HepG2 (cell line): Measurements from ENCODE around the gene PPDPF. TPM values are rescaled to one million over a fixed set of nuclear protein-coding genes. Genes with fewer than 3 reads are reported as not detected.

Experiments
- ATAC-seq: fragments of 200-7000 bp; cut with Tn5 transposase; 3 replicates; pipeline ENCODE4 v1.9.1; 2020; ENCODE audit warnings: mild to moderate bottlenecking, moderate library complexity
- BruUV-seq: library from RNA; stranded (reverse); fragments of 400-500 nt; replicated peaks from 2 replicates; lab custom pipeline; 2021; lab: Mats Ljungman, UMichigan
- CTCF ChIA-PET: fragments of 300-600 bp; formaldehyde crosslinking; extraction: SDS; loops from one replicate; lab custom pipeline; 2021; ENCODE audit warnings: low total read pairs, inconsistent platforms, low intra/inter-chr PET ratio; lab: Yijun Ruan, JAX
- POLR2A ChIA-PET: fragments of 350-600 bp; sonication (Branson Sonifier 250); formaldehyde crosslinking; loops from one replicate; lab custom pipeline; 2020; ENCODE audit warnings: antibody characterized with exemption, inconsistent platforms; lab: Yijun Ruan, JAX
- DNase-seq: peaks from one replicate; pipeline ENCODE4 v3.0.0-alpha.2; 2015; ENCODE audit warnings: low spot score
- FAIRE-seq: peaks from 3 replicates; lab custom pipeline; 2011; peaks lifted over from hg19 to GRCh38; lab: Jason Lieb, UNC
- H2AFZ ChIP-seq: one replicate; pipeline ENCODE4 v1.6.1; 2011; ENCODE audit warnings: low read length, inconsistent platforms
- H3K27ac ChIP-seq: fragments of 300-600 bp; 3 replicates; pipeline ENCODE4 v1.8.0; 2011; ENCODE audit warnings: mixed run types, mild to moderate bottlenecking, mixed read lengths, low read length, inconsistent platforms; ENCODE audit not compliant: insufficient read depth; ENCODE audit errors: extremely low read length
- H3K27me3 ChIP-seq, 2 experiments: fragments of 200-600 bp in 1 of 2; 2 replicates in 1 of 2; 3 replicates in 1 of 2; pipeline versions ENCODE4 v1.6.0 to v1.8.0; 2011; ENCODE audit warnings: low read length in 2 of 2, mild to moderate bottlenecking in 2 of 2, moderate library complexity in 2 of 2, inconsistent platforms in 1 of 2; ENCODE audit not compliant: insufficient read depth in 2 of 2, control insufficient read depth in 1 of 2
- H3K36me3 ChIP-seq, 2 experiments: fragments of 200-600 bp in 1 of 2; replicated peaks in 1 of 2; 2 replicates in 1 of 2; 3 replicates in 1 of 2; pipeline versions ENCODE4 v1.5.1 to v1.8.0; 2011; ENCODE audit warnings: low read length in 2 of 2, inconsistent platforms in 1 of 2; ENCODE audit not compliant: insufficient read depth in 2 of 2, control insufficient read depth in 1 of 2
- H3K4me1 ChIP-seq: 2 replicates; pipeline ENCODE4 v1.5.1; 2012; ENCODE audit warnings: low read length, inconsistent platforms; ENCODE audit not compliant: insufficient read depth
- H3K4me2 ChIP-seq: 2 replicates; pipeline ENCODE4 v1.6.0; 2011; ENCODE audit warnings: low read depth, low read length, inconsistent platforms
- H3K4me3 ChIP-seq, 3 experiments: fragments of 200-600 bp in 1 of 3; sonication (generic), shearing (Covaris generic) in 1 of 3; replicated peaks in 1 of 3; 2 replicates each; pipeline ENCODE4 v1.5.1; 2011 to 2016; ENCODE audit warnings: low read length in 3 of 3, inconsistent platforms in 2 of 3, low read depth in 2 of 3, mild to moderate bottlenecking in 2 of 3, control low read depth in 1 of 3, mixed read lengths in 1 of 3; ENCODE audit not compliant: insufficient read depth in 1 of 3
- H3K79me2 ChIP-seq: one replicate; pipeline ENCODE4 v1.6.1; 2011; ENCODE audit warnings: low read length, inconsistent platforms; ENCODE audit not compliant: insufficient read depth
- H3K9ac ChIP-seq: 2 replicates; pipeline ENCODE4 v1.6.0; 2011; ENCODE audit warnings: mild to moderate bottlenecking, low read depth, low read length, inconsistent platforms; ENCODE audit not compliant: insufficient read depth
- H3K9me3 ChIP-seq: 2 replicates; pipeline ENCODE4 v1.5.1; 2012; ENCODE audit warnings: mild to moderate bottlenecking, low read length
- H4K20me1 ChIP-seq: 2 replicates; pipeline ENCODE4 v1.6.0; 2011; ENCODE audit warnings: inconsistent platforms, mild to moderate bottlenecking, low read length, moderate library complexity; ENCODE audit not compliant: insufficient read depth
- AGO2 ChIP-seq: fragments of 200-400 bp; formaldehyde crosslinking; optimal IDR thresholded peaks from 2 replicates; pipeline ENCODE3; 2017; ENCODE audit warnings: mild to moderate bottlenecking, low read depth, low read length, moderate library complexity
- CCAR2 ChIP-seq: fragments of 200-400 bp; formaldehyde crosslinking; optimal IDR thresholded peaks from 2 replicates; pipeline ENCODE3; 2018; ENCODE audit warnings: low read depth, mild to moderate bottlenecking, low read length, moderate library complexity
- CHD2 ChIP-seq: IDR thresholded peaks from 2 replicates; pipeline ENCODE4 v1.6.1; 2011; ENCODE audit warnings: low read depth, low read length, improper control_type of control experiment
- FIP1L1 ChIP-seq: fragments of 200-400 bp; formaldehyde crosslinking; IDR thresholded peaks from 2 replicates; pipeline ENCODE4 v1.6.1; 2018; ENCODE audit warnings: low read depth, mild to moderate bottlenecking, low read length, moderate library complexity, borderline replicate concordance; ENCODE audit not compliant: insufficient read depth
- HIVEP1 ChIP-seq: sonication (generic); formaldehyde crosslinking; IDR thresholded peaks from 2 replicates; pipeline ENCODE4 v1.4.0; 2020; ENCODE audit warnings: mild to moderate bottlenecking, missing genetic modification reagents
- KLF11 ChIP-seq: IDR thresholded peaks from 2 replicates; pipeline ENCODE4 v1.6.1; 2016; ENCODE audit warnings: missing compliant biosample characterization
- LCORL ChIP-seq, 2 experiments: fragments of 450-650 bp in 1 of 2; sonication (generic) in 1 of 2; formaldehyde crosslinking in 1 of 2; IDR thresholded peaks; 2 replicates each; pipeline versions ENCODE4 v1.5.0 to v1.6.1; 2017 to 2020; ENCODE audit warnings: antibody characterized with exemption in 1 of 2, missing genetic modification reagents in 1 of 2
- MAZ ChIP-seq, 2 experiments: sonication (generic) in 1 of 2; formaldehyde crosslinking in 1 of 2; IDR thresholded peaks; 2 replicates each; pipeline versions ENCODE4 v1.5.0 to v1.6.1; 2012 to 2020; ENCODE audit warnings: low read depth in 2 of 2, mild to moderate bottlenecking in 2 of 2, borderline replicate concordance in 1 of 2, improper control_type of control experiment in 1 of 2, low read length in 1 of 2, missing genetic modification reagents in 1 of 2, moderate library complexity in 1 of 2
- NFKB2 ChIP-seq: sonication (generic); formaldehyde crosslinking; IDR thresholded peaks from 2 replicates; pipeline ENCODE4 v1.4.0; 2020; ENCODE audit warnings: missing genetic modification reagents, borderline replicate concordance
- SIN3B ChIP-seq: fragments of 150-350 bp; IDR thresholded peaks from 2 replicates; pipeline ENCODE4 v1.6.1; 2014; ENCODE audit warnings: low read length
- ZMYM3 ChIP-seq: sonication (generic); formaldehyde crosslinking; IDR thresholded peaks from 2 replicates; pipeline ENCODE4 v1.5.1; 2020; ENCODE audit warnings: mild to moderate bottlenecking, missing genetic modification reagents
- ZNF292 ChIP-seq: sonication (generic); formaldehyde crosslinking; IDR thresholded peaks from 2 replicates; pipeline ENCODE4 v1.8.1; 2022; ENCODE audit warnings: mild to moderate bottlenecking, low read depth, missing genetic modification reagents, borderline replicate concordance
- ZNF333 ChIP-seq: sonication (generic); formaldehyde crosslinking; IDR thresholded peaks from 2 replicates; pipeline ENCODE4 v1.4.0; 2020; ENCODE audit warnings: mild to moderate bottlenecking, missing genetic modification reagents, borderline replicate concordance
- ZNF576 ChIP-seq: sonication (generic); formaldehyde crosslinking; IDR thresholded peaks from 2 replicates; pipeline ENCODE4 v1.4.0; 2020; ENCODE audit warnings: mild to moderate bottlenecking, missing genetic modification reagents
- ZNF780A ChIP-seq: sonication (generic); formaldehyde crosslinking; IDR thresholded peaks from 2 replicates; pipeline ENCODE4 v1.8.0; 2022; ENCODE audit warnings: mild to moderate bottlenecking, missing genetic modification reagents, moderate library complexity
- ZNF83 ChIP-seq: sonication (generic); formaldehyde crosslinking; IDR thresholded peaks from 2 replicates; pipeline ENCODE4 v1.4.0; 2020; ENCODE audit warnings: missing genetic modification reagents, mild to moderate bottlenecking, borderline replicate concordance
- WGBS: methylation state at CpG from one replicate; pipeline ENCODE4 v1.1.6; 2017; ENCODE audit warnings: low lambda C conversion rate; 5-methylcytosine and 5-hydroxymethylcytosine counted together
- in situ Hi-C: cut with HindIII; loops from 2 replicates; pipeline ENCODE4 v1.10.0; 2017; ENCODE audit warnings: low pct_unique_long_range_greater_than_20kb; ENCODE audit not compliant: extremely low pct_ligation_motif_present
- intact Hi-C: fragments of 100-400 bp; cut with micrococcal nuclease; formaldehyde crosslinking; loops from one replicate; pipeline ENCODE4 v1.10.0; 2022; ENCODE audit not compliant: unreplicated experiment
- polyA plus RNA-seq, 8 experiments: library from polyadenylated mRNA; depleted of rRNA in 3 of 8; stranded (reverse) in 7 of 8; unstranded in 1 of 8; fragments of >200 nt; fragmentation: Illumina TruSeq in 4 of 8; extraction: Trizol in 4 of 8; gene quantifications; 2 replicates each; pipeline versions ENCODE4 v1.2.1 to v1.2.3, GENCODE V29; 2011 to 2016; ENCODE audit warnings: low read depth in 4 of 8, missing spikeins in 1 of 8, mixed read lengths in 1 of 8; ENCODE audit not compliant: insufficient read depth in 1 of 8
- total RNA-seq, 5 experiments: library from RNA; depleted of rRNA; stranded (reverse); fragments of >200 nt; fragmentation: Illumina TruSeq; extraction: Trizol; gene quantifications; 2 replicates each; pipeline ENCODE4 v1.2.3, GENCODE V29; 2016; ENCODE audit warnings: low read depth in 1 of 5
- TF ChIP-seq, protein P1 (sequence below): sonication (generic); formaldehyde crosslinking; IDR thresholded peaks from 2 replicates; pipeline ENCODE4 v1.8.1; 2023; ENCODE audit warnings: mild to moderate bottlenecking, missing genetic modification reagents
- TF ChIP-seq, protein P2 (sequence below): sonication (generic); formaldehyde crosslinking; conservative IDR thresholded peaks from 2 replicates; pipeline ENCODE4 v1.8.0; 2022; ENCODE audit warnings: mild to moderate bottlenecking, moderate library complexity, missing genetic modification reagents

Gene PPDPF
- total and polyA plus RNA-seq, 2 of the 13 experiments (the other 11 are each of a cell fraction or from before 2014, with no cell fraction given) = 1.8 to 7.0 TPM

DNA sequence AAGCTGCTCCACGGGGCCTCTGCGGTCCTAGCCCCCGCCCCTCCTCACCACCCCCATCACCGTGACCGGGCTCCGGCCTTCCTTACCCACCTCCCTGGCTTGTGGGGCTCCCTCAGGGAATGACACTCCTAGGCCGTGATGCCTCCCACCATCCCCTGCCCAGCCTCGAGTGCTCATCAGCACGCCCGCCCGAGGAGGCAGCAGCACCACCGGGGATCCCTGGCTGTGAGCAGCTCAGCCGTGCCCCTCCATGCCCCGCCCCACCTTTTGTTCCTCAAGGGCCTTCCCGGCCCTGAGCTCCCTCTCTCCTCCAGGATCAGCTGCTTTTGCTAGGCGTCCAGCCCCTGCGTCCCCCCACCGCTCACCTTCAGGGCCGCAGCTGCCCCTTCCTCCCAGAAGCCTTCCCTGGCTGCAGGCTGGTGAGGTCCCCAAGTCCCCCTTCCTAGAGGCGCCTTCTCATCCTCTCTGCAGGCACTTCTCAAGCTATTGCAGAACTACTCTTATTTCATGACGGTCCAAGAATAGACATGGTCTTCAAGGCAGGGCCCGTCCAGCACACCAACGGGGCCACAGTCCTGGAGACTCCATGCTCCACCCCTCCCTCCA, 36.4 kb downstream of the PPDPF start (continued):
- TF ChIP-seq, protein P1, sequence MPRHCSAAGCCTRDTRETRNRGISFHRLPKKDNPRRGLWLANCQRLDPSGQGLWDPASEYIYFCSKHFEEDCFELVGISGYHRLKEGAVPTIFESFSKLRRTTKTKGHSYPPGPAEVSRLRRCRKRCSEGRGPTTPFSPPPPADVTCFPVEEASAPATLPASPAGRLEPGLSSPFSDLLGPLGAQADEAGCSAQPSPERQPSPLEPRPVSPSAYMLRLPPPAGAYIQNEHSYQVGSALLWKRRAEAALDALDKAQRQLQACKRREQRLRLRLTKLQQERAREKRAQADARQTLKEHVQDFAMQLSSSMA (CRISPR knock-in tag) = no peak
- no peak; the same call in 1 of the 2 replicates for TF ChIP-seq HIVEP1 (CRISPR knock-in tag)
- 0 out of 2 replicates have a peak, but pooled peaks have one; percentile 34 for TF ChIP-seq ZNF333
- 0 out of 2 replicates have a peak, but pooled peaks have one; percentile 3 for TF ChIP-seq MAZ (IDR thresholded peaks at IDR 0.05; ENCODE audit: borderline replicate concordance, low read depth, low read length)
- TF ChIP-seq MAZ (CRISPR knock-in tag; IDR thresholded peaks at IDR 0.05; ENCODE audit: low read depth) = 0 out of 2 replicates have a peak, but pooled peaks have one; percentile 1
- TF ChIP-seq FIP1L1 = no peak

GRCh38 chr20:63557481-63557891, 36.9 kb downstream of the PPDPF start:
- ATAC-seq (peak; percentile 49), DNase-seq (no peak), FAIRE-seq (no peak)
- Histone ChIP-seq H3K27me3 (peaks cover 9 to 22% of the 10 kb centered on the region in 2 experiments; a peak in 3 of 5 replicates), H2AFZ (no peak overlapping the region), H3K79me2 (no peaks in the 10 kb centered on the region), H3K36me3 (no peaks in the 10 kb centered on the region; a peak in 1 of 5 replicates), H3K4me2 (peak overlapping the region; percentile 58), H3K9me3 (no peaks in the 10 kb centered on the region), H4K20me1 (no peaks in the 10 kb centered on the region; the same call in 1 of the 2 replicates), H3K4me3 (peak overlapping the region in 1 of 3 experiments; percentile 30; a peak in 1 of 6 replicates), H3K4me1 (peaks cover 33% of the 10 kb centered on the region), H3K9ac (no peak overlapping the region), H3K27ac (no peak overlapping the region)
- BruUV-seq = no TSS peak
- in situ Hi-C loops (no loop called here), intact Hi-C loops (no loop called here)
- 42% methylated on average over 16 of the region's 19 CpGs for WGBS
- POLR2A ChIA-PET = interaction anchor here (1.3 to 1.6 kb wide), 3 partner anchors 11 to 20 kb away, joined by 3 to 7 read pairs (median 6); partner anchors contain the start of genes HELZ2 and PTK6
- CTCF ChIA-PET = no interaction called here
- TF ChIP-seq ZNF83 (CRISPR knock-in tag) (no peak), NFKB2 (CRISPR knock-in tag) (peak; percentile 72; the same call in 1 of the 2 replicates), ZNF292 (no peak), KLF11 (no peak), SIN3B (no peak), CHD2 (no peak), LCORL (IDR thresholded peaks at IDR 0.05) (no peak), LCORL (CRISPR knock-in tag; IDR thresholded peaks at IDR 0.05) (peak; percentile 70; the same call in 1 of the 2 replicates), ZMYM3 (CRISPR knock-in tag) (peak; percentile 40), ZNF576 (CRISPR knock-in tag) (no peak), CCAR2 (no peak), AGO2 (peak; percentile 36), ZNF780A (CRISPR knock-in tag) (no peak)
- TF ChIP-seq, protein P2, sequence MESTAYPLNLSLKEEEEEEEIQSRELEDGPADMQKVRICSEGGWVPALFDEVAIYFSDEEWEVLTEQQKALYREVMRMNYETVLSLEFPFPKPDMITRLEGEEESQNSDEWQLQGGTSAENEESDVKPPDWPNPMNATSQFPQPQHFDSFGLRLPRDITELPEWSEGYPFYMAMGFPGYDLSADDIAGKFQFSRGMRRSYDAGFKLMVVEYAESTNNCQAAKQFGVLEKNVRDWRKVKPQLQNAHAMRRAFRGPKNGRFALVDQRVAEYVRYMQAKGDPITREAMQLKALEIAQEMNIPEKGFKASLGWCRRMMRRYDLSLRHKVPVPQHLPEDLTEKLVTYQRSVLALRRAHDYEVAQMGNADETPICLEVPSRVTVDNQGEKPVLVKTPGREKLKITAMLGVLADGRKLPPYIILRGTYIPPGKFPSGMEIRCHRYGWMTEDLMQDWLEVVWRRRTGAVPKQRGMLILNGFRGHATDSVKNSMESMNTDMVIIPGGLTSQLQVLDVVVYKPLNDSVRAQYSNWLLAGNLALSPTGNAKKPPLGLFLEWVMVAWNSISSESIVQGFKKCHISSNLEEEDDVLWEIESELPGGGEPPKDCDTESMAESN (CRISPR knock-in tag) = no peak
